ENCODE data around the gene FLVCR2. TPM values are rescaled to one million over a fixed set of nuclear protein-coding genes. Genes with fewer than 3 reads are reported as not detected.

FLVCR2 gene
- total and polyA plus RNA-seq, 2 donors (not counting 1 experiment from before 2014, with no cell fraction given): 7.0 to 7.3 TPM

DNA sequence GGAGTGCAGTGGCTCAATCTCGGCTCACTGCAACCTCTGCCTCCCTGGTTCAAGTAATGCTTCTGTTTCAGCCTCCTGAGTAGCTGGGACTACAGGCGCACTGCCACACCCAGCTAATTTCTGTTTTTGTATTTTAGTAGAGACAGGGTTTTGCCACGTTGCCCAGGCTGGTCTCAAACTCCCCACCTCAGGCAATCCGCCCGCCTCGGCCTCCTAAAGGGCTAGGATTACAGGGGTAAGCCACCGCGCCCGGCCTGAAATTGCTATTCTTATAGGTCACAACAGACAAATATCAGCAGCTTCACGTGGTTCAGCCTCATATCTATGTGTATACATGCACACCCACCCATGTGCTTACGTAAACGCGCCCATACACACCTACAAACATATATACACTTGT lies 32.5 kb upstream of the FLVCR2 start:
- Histone ChIP-seq H3K4me3 (replicated peaks in 1 of 4; ENCODE audit: control extremely low read depth in 1 of 4, insufficient read depth in 1 of 4, low read depth in 3 of 4, low read length in 4 of 4) (no peak overlapping the region), H3K4me1 (ENCODE audit: control insufficient read depth, extremely low read depth, insufficient read depth, low read length) (no peaks in the 10 kb centered on the region)

DNA sequence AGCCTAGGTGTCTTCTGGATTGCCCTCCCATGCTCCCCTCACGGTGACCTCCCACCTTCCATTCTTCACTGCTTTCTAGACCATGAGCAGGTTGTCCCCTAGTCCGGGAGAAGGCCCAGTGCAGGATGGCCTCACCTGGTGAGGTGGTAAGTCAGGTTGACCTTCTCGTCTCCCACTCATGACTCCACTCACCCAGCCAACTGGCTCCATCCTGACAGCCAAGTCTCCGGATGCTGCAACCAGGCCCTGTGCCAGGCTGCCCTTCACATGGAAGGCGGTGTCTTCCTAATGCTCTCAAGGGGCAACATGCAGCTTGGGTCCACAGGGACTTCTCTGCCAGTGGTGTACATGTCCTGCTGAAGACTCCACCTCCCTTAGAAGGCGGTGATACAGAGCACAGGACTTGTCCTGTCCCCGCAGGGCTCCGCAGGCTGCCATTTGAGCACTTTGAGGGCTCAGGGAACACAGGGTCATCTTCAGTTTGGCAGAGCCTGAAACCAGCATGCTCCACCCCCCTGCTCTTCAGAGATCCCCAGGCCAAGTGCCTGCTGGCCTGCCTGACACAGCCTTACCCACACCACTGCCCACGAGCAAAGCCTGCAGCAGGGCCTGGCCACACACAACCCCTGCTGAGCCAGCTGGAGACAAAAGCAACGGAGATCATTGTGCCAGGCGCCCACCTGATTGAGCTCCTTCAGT lies 30.7 kb upstream of the FLVCR2 start:
- DNase-seq (ENCODE audit: low read depth in 2 of 2): no peak
- Histone ChIP-seq H3K27ac (ENCODE audit: insufficient read depth, low read length) (no peak overlapping the region), H3K4me3 (replicated peaks in 1 of 4; ENCODE audit: control extremely low read depth in 1 of 4, insufficient read depth in 1 of 4, low read depth in 3 of 4, low read length in 4 of 4) (no peak overlapping the region)

More for the DNA sequence above, 32.5 kb upstream of the FLVCR2 start:
- H3K27me3 ChIP-seq (ENCODE audit: control insufficient read depth, insufficient read depth, low read length): peaks cover under 1% of the 10 kb centered on the region
- H3K36me3 ChIP-seq (ENCODE audit: control insufficient read depth, insufficient read depth, low read length): no peaks in the 10 kb centered on the region
- H4K20me1 ChIP-seq (ENCODE audit: control insufficient read depth, extremely low read depth, insufficient read depth, low read length): no peaks in the 10 kb centered on the region
- no peak overlapping the region for H3K27ac ChIP-seq (ENCODE audit: insufficient read depth, low read length)
- no peak overlapping the region for H3K9ac ChIP-seq (ENCODE audit: insufficient read depth, low read length)
- H2AFZ ChIP-seq (ENCODE audit: low read length): no peak overlapping the region
- H3K79me2 ChIP-seq (ENCODE audit: control insufficient read depth, insufficient read depth, low read length): no peaks in the 10 kb centered on the region
- H3K4me2 ChIP-seq (ENCODE audit: extremely low read depth, insufficient read depth, low read length): no peak overlapping the region
- H3K9me3 ChIP-seq (ENCODE audit: control insufficient read depth, insufficient read depth, low read depth, low read length): no peaks in the 10 kb centered on the region
- no peak for TF ChIP-seq EZH2 (IDR thresholded peaks at IDR 0.05; ENCODE audit: low read length, missing control alignments)
- TF ChIP-seq, protein P1, sequence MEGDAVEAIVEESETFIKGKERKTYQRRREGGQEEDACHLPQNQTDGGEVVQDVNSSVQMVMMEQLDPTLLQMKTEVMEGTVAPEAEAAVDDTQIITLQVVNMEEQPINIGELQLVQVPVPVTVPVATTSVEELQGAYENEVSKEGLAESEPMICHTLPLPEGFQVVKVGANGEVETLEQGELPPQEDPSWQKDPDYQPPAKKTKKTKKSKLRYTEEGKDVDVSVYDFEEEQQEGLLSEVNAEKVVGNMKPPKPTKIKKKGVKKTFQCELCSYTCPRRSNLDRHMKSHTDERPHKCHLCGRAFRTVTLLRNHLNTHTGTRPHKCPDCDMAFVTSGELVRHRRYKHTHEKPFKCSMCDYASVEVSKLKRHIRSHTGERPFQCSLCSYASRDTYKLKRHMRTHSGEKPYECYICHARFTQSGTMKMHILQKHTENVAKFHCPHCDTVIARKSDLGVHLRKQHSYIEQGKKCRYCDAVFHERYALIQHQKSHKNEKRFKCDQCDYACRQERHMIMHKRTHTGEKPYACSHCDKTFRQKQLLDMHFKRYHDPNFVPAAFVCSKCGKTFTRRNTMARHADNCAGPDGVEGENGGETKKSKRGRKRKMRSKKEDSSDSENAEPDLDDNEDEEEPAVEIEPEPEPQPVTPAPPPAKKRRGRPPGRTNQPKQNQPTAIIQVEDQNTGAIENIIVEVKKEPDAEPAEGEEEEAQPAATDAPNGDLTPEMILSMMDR (conservative IDR thresholded peaks at IDR 0.05 in 1 of 2, IDR thresholded peaks at IDR 0.05 in 1 of 2; ENCODE audit: low read depth in 1 of 2, low read length in 2 of 2): no peak
- DNase-seq (ENCODE audit: low read depth in 2 of 2): no peak

DNA sequence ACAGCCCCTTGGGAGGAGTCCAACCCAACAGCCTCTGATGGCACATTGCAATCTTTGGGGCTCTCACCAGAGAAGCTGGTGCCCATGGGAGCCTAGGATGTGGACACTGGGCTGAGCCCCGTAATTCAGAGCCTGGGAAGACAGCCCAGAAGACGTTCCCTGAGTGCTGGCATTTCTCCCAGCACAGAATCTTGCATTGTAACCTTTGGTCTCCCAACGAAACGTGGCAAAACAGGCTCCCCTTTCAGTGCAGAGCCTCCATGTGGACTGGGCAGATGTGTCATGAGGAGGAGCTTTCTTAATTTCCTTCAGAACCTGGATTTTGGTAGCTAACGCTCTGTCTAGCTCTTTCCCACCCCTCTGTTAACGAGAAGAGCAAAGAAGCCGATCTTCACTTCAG lies 29.9 kb upstream of the FLVCR2 start:
- peaks cover 2% of the 10 kb centered on the region for H3K27me3 ChIP-seq (ENCODE audit: control insufficient read depth, insufficient read depth, low read length)
- no peaks in the 10 kb centered on the region for H3K4me1 ChIP-seq (ENCODE audit: control insufficient read depth, extremely low read depth, insufficient read depth, low read length)
- H2AFZ ChIP-seq (ENCODE audit: low read length): no peak overlapping the region
- H3K27ac ChIP-seq (ENCODE audit: insufficient read depth, low read length): no peak overlapping the region
- no peak for TF ChIP-seq EZH2 (IDR thresholded peaks at IDR 0.05; ENCODE audit: low read length, missing control alignments)
- TF ChIP-seq, protein P1 (conservative IDR thresholded peaks at IDR 0.05 in 1 of 2, IDR thresholded peaks at IDR 0.05 in 1 of 2; ENCODE audit: low read depth in 1 of 2, low read length in 2 of 2): no peak
- no peaks in the 10 kb centered on the region for H3K36me3 ChIP-seq (ENCODE audit: control insufficient read depth, insufficient read depth, low read length)
- H3K4me2 ChIP-seq (ENCODE audit: extremely low read depth, insufficient read depth, low read length): no peak overlapping the region
- H4K20me1 ChIP-seq (ENCODE audit: control insufficient read depth, extremely low read depth, insufficient read depth, low read length): no peaks in the 10 kb centered on the region
- peak in 1 of 2 donors; percentile 85 for DNase-seq (ENCODE audit: low read depth in 2 of 2)
- no peak overlapping the region for H3K4me3 ChIP-seq (replicated peaks in 1 of 4; ENCODE audit: control extremely low read depth in 1 of 4, insufficient read depth in 1 of 4, low read depth in 3 of 4, low read length in 4 of 4)
- H3K79me2 ChIP-seq (ENCODE audit: control insufficient read depth, insufficient read depth, low read length): no peaks in the 10 kb centered on the region
- no peaks in the 10 kb centered on the region for H3K9me3 ChIP-seq (ENCODE audit: control insufficient read depth, insufficient read depth, low read depth, low read length)
- H3K9ac ChIP-seq (ENCODE audit: insufficient read depth, low read length): no peak overlapping the region

More for the DNA sequence above, 30.7 kb upstream of the FLVCR2 start:
- Histone ChIP-seq H3K4me1 (ENCODE audit: control insufficient read depth, extremely low read depth, insufficient read depth, low read length) (no peaks in the 10 kb centered on the region), H3K79me2 (ENCODE audit: control insufficient read depth, insufficient read depth, low read length) (no peaks in the 10 kb centered on the region), H3K9me3 (ENCODE audit: control insufficient read depth, insufficient read depth, low read depth, low read length) (no peaks in the 10 kb centered on the region), H4K20me1 (ENCODE audit: control insufficient read depth, extremely low read depth, insufficient read depth, low read length) (no peaks in the 10 kb centered on the region), H2AFZ (ENCODE audit: low read length) (no peak overlapping the region), H3K27me3 (ENCODE audit: control insufficient read depth, insufficient read depth, low read length) (peaks cover 2% of the 10 kb centered on the region), H3K9ac (ENCODE audit: insufficient read depth, low read length) (no peak overlapping the region), H3K36me3 (ENCODE audit: control insufficient read depth, insufficient read depth, low read length) (no peaks in the 10 kb centered on the region), H3K4me2 (ENCODE audit: extremely low read depth, insufficient read depth, low read length) (no peak overlapping the region)
- TF ChIP-seq EZH2 (IDR thresholded peaks at IDR 0.05; ENCODE audit: low read length, missing control alignments): no peak
- TF ChIP-seq, protein P1 (conservative IDR thresholded peaks at IDR 0.05 in 1 of 2, IDR thresholded peaks at IDR 0.05 in 1 of 2; ENCODE audit: low read depth in 1 of 2, low read length in 2 of 2): no peak

Data from fibroblast of lung (primary cell).